Right lobe of liver (tissue), 4 donors: ENCODE measurements around the gene AP1S3.

ENCODE experiments used
- POLR2A ChIP-seq: fragments of 450-650 bp; IDR thresholded peaks from one replicate; pipeline ENCODE4 v1.6.1; 2017; ENCODE audit warnings: antibody characterized with exemption, mild to moderate bottlenecking
- TF ChIP-seq, protein P1 (sequence below), 4 donors: fragments of 200-600 bp in 3 of 4; fragments of 450-650 bp in 1 of 4; IDR thresholded peaks; one replicate each; pipeline versions ENCODE4 v1.5.1 to v1.8.0; 2016 to 2022; ENCODE audit warnings: antibody characterized with exemption in 4 of 4, mild to moderate bottlenecking in 2 of 4
- donor health status: DM: no; HTN: no; CAD: no.
- donor health status: DM: no; HTN: no; CAD: no.
- donor health status: DM: no; HTN: yes; CAD: no.

DNA sequence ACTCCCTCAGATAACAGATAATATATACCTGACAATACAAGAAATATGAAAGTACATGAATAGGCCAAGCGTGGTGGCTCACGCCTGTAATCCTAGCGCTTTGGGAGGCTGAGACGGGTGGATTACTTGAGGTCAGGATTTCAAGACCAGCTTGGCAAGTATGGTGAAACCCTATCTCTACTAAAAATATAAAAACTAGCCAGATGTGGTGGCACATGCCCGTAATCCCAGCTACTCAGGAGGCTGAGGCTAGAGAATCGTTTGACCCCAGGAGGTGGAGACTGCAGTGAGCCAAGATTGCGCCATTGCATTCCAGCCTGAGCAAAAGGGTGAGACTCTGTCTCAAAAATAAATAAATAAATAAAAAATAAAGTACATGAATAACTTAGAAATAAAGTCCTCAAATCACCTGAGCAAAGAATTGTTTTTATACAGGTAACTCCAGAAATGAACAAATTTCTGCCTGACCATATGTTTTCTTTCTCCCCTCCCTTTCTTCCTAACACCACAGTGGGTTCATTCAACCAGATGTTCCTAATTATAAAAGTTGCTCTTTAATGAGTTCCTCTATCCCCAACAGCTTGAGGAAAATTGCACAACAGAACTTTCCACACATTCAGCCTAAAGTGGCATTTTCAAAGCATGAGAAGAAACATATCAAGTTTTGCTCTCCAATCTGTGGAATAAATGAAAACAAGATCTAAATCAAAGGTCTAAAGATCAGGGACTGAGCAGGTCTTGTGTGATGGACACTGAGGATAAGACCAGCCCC lies 33.6 kb upstream of the AP1S3 start:
- TF ChIP-seq, protein P1, sequence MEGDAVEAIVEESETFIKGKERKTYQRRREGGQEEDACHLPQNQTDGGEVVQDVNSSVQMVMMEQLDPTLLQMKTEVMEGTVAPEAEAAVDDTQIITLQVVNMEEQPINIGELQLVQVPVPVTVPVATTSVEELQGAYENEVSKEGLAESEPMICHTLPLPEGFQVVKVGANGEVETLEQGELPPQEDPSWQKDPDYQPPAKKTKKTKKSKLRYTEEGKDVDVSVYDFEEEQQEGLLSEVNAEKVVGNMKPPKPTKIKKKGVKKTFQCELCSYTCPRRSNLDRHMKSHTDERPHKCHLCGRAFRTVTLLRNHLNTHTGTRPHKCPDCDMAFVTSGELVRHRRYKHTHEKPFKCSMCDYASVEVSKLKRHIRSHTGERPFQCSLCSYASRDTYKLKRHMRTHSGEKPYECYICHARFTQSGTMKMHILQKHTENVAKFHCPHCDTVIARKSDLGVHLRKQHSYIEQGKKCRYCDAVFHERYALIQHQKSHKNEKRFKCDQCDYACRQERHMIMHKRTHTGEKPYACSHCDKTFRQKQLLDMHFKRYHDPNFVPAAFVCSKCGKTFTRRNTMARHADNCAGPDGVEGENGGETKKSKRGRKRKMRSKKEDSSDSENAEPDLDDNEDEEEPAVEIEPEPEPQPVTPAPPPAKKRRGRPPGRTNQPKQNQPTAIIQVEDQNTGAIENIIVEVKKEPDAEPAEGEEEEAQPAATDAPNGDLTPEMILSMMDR (IDR thresholded peaks at IDR 0.05) = no peak
- no peak for TF ChIP-seq POLR2A
